Tibial nerve (tissue), 4 donors: Measurements from ENCODE around the gene DNM3. TPM values are rescaled to one million over a fixed set of nuclear protein-coding genes. Genes with fewer than 3 reads are reported as not detected.

Experiments
- DNase-seq, 2 donors: peaks; one replicate each; pipeline ENCODE4 v3.0.0-alpha.2; 2019; ENCODE audit warnings: low spot score in 2 of 2
- H3K27ac ChIP-seq, 4 donors: fragments of 200-600 bp; sonication (generic) in 3 of 4; one replicate each; pipeline ENCODE4 v1.5.1; 2017 to 2019; ENCODE audit warnings: mild to moderate bottlenecking in 1 of 4
- H3K27me3 ChIP-seq, 2 donors: fragments of 200-600 bp; sonication (generic) in 1 of 2; one replicate each; pipeline versions ENCODE4 v1.5.1 to v1.6.0; 2017 to 2019
- H3K36me3 ChIP-seq, 3 donors: fragments of 200-600 bp; sonication (generic); one replicate each; pipeline ENCODE4 v1.5.1; 2018 to 2019
- H3K4me1 ChIP-seq, 4 donors: fragments of 200-600 bp; sonication (generic) in 3 of 4; one replicate each; pipeline ENCODE4 v1.5.1; 2017 to 2019
- H3K4me3 ChIP-seq, 4 donors: fragments of 200-600 bp; sonication (generic) in 3 of 4; one replicate each; pipeline ENCODE4 v1.5.1; 2017 to 2019; ENCODE audit warnings: mild to moderate bottlenecking in 1 of 4, moderate library complexity in 1 of 4
- H3K9me3 ChIP-seq, 4 donors: fragments of 200-600 bp; sonication (generic) in 3 of 4; one replicate each; pipeline ENCODE4 v1.5.1; 2017 to 2019
- CTCF ChIP-seq, 5 experiments: fragments of 200-600 bp in 3 of 5; fragments of 450-650 bp in 2 of 5; sonication (generic) in 3 of 5; IDR thresholded peaks; one replicate each; pipeline ENCODE4 v1.5.1; 2016 to 2019; ENCODE audit warnings: antibody characterized with exemption in 5 of 5, mild to moderate bottlenecking in 3 of 5, moderate library complexity in 2 of 5
- EP300 ChIP-seq, 2 donors: sonication (generic); formaldehyde crosslinking; IDR thresholded peaks; one replicate each; pipeline ENCODE4 v1.6.1; 2017; ENCODE audit warnings: antibody characterized with exemption in 2 of 2, mild to moderate bottlenecking in 1 of 2
- POLR2A ChIP-seq, 2 donors: fragments of 450-650 bp; IDR thresholded peaks; one replicate each; pipeline ENCODE4 v1.6.1; 2017; ENCODE audit warnings: antibody characterized with exemption in 2 of 2, mild to moderate bottlenecking in 2 of 2, moderate library complexity in 2 of 2
- WGBS, 2 donors: methylation state at CpG; one replicate each; pipeline ENCODE4 v1.1.5; 2018; 5-methylcytosine and 5-hydroxymethylcytosine counted together
- total RNA-seq, 4 donors: library from RNA; depleted of rRNA; stranded (reverse); fragments of >200 nt; gene quantifications; one replicate each; pipeline ENCODE4 v1.1.0, GENCODE V29; 2016

DNM3 gene
- total RNA-seq, 4 donors from 2014 or later, result 9.8 to 15.3 (median 12.3) TPM

GRCh38 chr1:172324761-172325160 lies 483.5 kb downstream of the DNM3 start:
- no peak for TF ChIP-seq CTCF (IDR thresholded peaks at IDR 0.05)
- TF ChIP-seq EP300 (IDR thresholded peaks at IDR 0.05), result no peak
- TF ChIP-seq POLR2A (IDR thresholded peaks at IDR 0.05), result no peak
- no peaks in the 10 kb centered on the region for H3K27me3 ChIP-seq
- H3K36me3 ChIP-seq, result no peaks in the 10 kb centered on the region
- no peak for DNase-seq
- H3K27ac ChIP-seq, result no peak overlapping the region
- no peak overlapping the region for H3K4me3 ChIP-seq
- 70 to 85% methylated on average over 1 of the region's 1 CpG for WGBS, 2 donors
- H3K4me1 ChIP-seq, result peaks cover 0 to 36% (median 16%) of the 10 kb centered on the region in 4 donors
- no peaks in the 10 kb centered on the region for H3K9me3 ChIP-seq

GRCh38 chr1:172325531-172325930 lies 484.2 kb downstream of the DNM3 start:
- DNase-seq, result no peak
- WGBS, 2 donors, result 55 to 56% methylated on average over 2 of the region's 2 CpGs
- no peak for TF ChIP-seq POLR2A (IDR thresholded peaks at IDR 0.05)
- no peak for TF ChIP-seq CTCF (IDR thresholded peaks at IDR 0.05)
- no peak for TF ChIP-seq EP300 (IDR thresholded peaks at IDR 0.05)

GRCh38 chr1:172326136-172326535 lies 484.8 kb downstream of the DNM3 start:
- Histone ChIP-seq H3K36me3 (no peaks in the 10 kb centered on the region), H3K4me1 (peaks cover 0 to 29% (median 13%) of the 10 kb centered on the region in 4 donors), H3K4me3 (no peak overlapping the region), H3K27ac (no peak overlapping the region), H3K9me3 (no peaks in the 10 kb centered on the region), H3K27me3 (no peaks in the 10 kb centered on the region)
- TF ChIP-seq POLR2A (IDR thresholded peaks at IDR 0.05), result no peak
- no peak for TF ChIP-seq EP300 (IDR thresholded peaks at IDR 0.05)
- TF ChIP-seq CTCF (IDR thresholded peaks at IDR 0.05), result no peak
- DNase-seq, result no peak
- 81 to 84% methylated on average over 2 of the region's 2 CpGs for WGBS, 2 donors

More at GRCh38 chr1:172325531-172325930, 484.2 kb downstream of the DNM3 start:
- H3K4me1 ChIP-seq, result peaks cover 0 to 35% (median 16%) of the 10 kb centered on the region in 4 donors
- no peaks in the 10 kb centered on the region for H3K9me3 ChIP-seq
- H3K4me3 ChIP-seq, result no peak overlapping the region
- H3K27me3 ChIP-seq, result no peaks in the 10 kb centered on the region
- no peak overlapping the region for H3K27ac ChIP-seq
- H3K36me3 ChIP-seq, result no peaks in the 10 kb centered on the region

DNA sequence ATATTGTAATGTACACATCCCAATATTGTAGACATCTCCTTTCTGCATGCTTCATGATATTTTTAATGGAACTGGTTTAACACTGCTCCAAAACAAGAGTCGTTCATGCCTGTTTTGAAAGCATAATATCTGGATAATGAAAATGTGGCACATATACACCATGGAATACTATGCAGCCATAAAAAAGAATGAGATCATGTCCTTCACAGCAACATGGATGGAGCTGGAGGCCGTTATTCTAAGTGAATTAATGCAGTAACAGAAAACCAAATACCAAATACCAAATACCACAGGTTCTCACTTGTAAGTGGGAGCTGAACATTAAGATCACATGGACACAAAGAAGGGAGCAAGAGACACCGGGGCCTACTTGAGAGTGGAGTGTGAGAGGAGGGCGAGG lies 487.0 kb downstream of the DNM3 start:
- 91 to 97% methylated on average over 4 of the region's 4 CpGs for WGBS, 2 donors

GRCh38 chr1:172332230-172332629 lies 490.9 kb downstream of the DNM3 start:
- Histone ChIP-seq H3K4me3 (no peak overlapping the region), H3K27me3 (no peaks in the 10 kb centered on the region), H3K9me3 (no peaks in the 10 kb centered on the region), H3K4me1 (no peaks in the 10 kb centered on the region), H3K27ac (no peak overlapping the region), H3K36me3 (no peaks in the 10 kb centered on the region)
- TF ChIP-seq POLR2A (IDR thresholded peaks at IDR 0.05), result no peak
- TF ChIP-seq EP300 (IDR thresholded peaks at IDR 0.05), result no peak
- TF ChIP-seq CTCF (IDR thresholded peaks at IDR 0.05), result no peak
- 95 to 99% methylated on average over 4 of the region's 4 CpGs for WGBS, 2 donors
- DNase-seq, result no peak

More for the DNA sequence above, 487.0 kb downstream of the DNM3 start:
- Histone ChIP-seq H3K27me3 (no peaks in the 10 kb centered on the region), H3K27ac (no peak overlapping the region), H3K4me1 (peaks cover 0 to 7% (median 1%) of the 10 kb centered on the region in 4 donors), H3K36me3 (no peaks in the 10 kb centered on the region), H3K4me3 (no peak overlapping the region), H3K9me3 (no peaks in the 10 kb centered on the region)
- no peak for DNase-seq
- TF ChIP-seq EP300 (IDR thresholded peaks at IDR 0.05) (no peak), POLR2A (IDR thresholded peaks at IDR 0.05) (no peak), CTCF (IDR thresholded peaks at IDR 0.05) (no peak)
